Measurements from ENCODE around the gene LUC7L. TPM values are rescaled to one million over a fixed set of nuclear protein-coding genes. Genes with fewer than 3 reads are reported as not detected.

The LUC7L gene
- total and polyA plus RNA-seq, 2 of the 8 experiments (the other 6 are each of a cell fraction or from before 2014, with no cell fraction given): 49.7 to 129 TPM

- 55% methylated on average over 7 of the region's 8 CpGs; no CpG with 5 or more reads in 1 of the 2 experiments for WGBS, 2 experiments (ENCODE audit: extremely low coverage in 1 of 2, insufficient coverage in 1 of 2, insufficient read length in 1 of 2, insufficient replicate concordance in 2 of 2, low coverage in 1 of 2, low lambda C conversion rate in 2 of 2, missing lambda C conversion rate in 1 of 2)
- H3K56ac ChIP-seq (replicated peaks; ENCODE audit: insufficient read length, low read depth, low read length): no peak overlapping the region
- no peaks in the 10 kb centered on the region for H3K79me2 ChIP-seq (ENCODE audit: control insufficient read depth in 1 of 2, insufficient read depth in 2 of 2, low read length in 2 of 2)
- H3K4me2 ChIP-seq (ENCODE audit: insufficient read depth in 1 of 2, low read depth in 2 of 2, low read length in 2 of 2): no peak overlapping the region; a peak in 1 of 4 replicates
- H2BK5ac ChIP-seq (ENCODE audit: low read depth, low read length): no peak overlapping the region
- no peak overlapping the region; the same call in 1 of the 2 replicates for H4K8ac ChIP-seq (ENCODE audit: extremely low read depth, insufficient read depth, low read length)
- no peaks in the 10 kb centered on the region for H3K9me3 ChIP-seq (ENCODE audit: insufficient read depth in 2 of 2, low read depth in 1 of 2, low read length in 1 of 2)
- no peak overlapping the region for H3K14ac ChIP-seq (ENCODE audit: insufficient read length)
- no peak for DNase-seq (ENCODE audit: low read depth in 1 of 2, low spot score in 2 of 2)
- H3K23ac ChIP-seq (ENCODE audit: insufficient read length): no peak overlapping the region
- H2AFZ ChIP-seq (ENCODE audit: low read length): no peak overlapping the region
- no peaks in the 10 kb centered on the region for H3K36me3 ChIP-seq (ENCODE audit: control insufficient read depth in 2 of 4, insufficient read depth in 4 of 4, low read length in 3 of 4)
- POLR2A ChIA-PET (ENCODE audit: partially characterized antibody): no interaction called here
- H3K9ac ChIP-seq (replicated peaks in 1 of 4; ENCODE audit: extremely low read depth in 1 of 4, low read depth in 3 of 4, low read length in 3 of 4): no peak overlapping the region
- H3K4me3 ChIP-seq (ENCODE audit: extremely low read depth in 1 of 4, insufficient read depth in 2 of 4, low read depth in 3 of 4, low read length in 4 of 4): no peak overlapping the region
- peaks cover 0 to 6% (median 0%) of the 10 kb centered on the region in 4 experiments; a peak in 4 of 7 replicates for H3K4me1 ChIP-seq (replicated peaks in 1 of 4; ENCODE audit: control insufficient read depth in 3 of 4, insufficient read depth in 4 of 4, low read length in 3 of 4)
- peaks cover 8 to 17% of the 10 kb centered on the region in 2 experiments for H4K20me1 ChIP-seq (replicated peaks in 1 of 2; ENCODE audit: control insufficient read depth in 1 of 2, insufficient read depth in 2 of 2, low read length in 2 of 2)
- no peak overlapping the region for H3K4ac ChIP-seq (replicated peaks; ENCODE audit: insufficient read length, low read depth, low read length)
- FAIRE-seq: no peak
- no peak for TF ChIP-seq ATF3 (IDR thresholded peaks at IDR 0.05; ENCODE audit: insufficient read depth, low read depth, low read length)
- no peak for TF ChIP-seq BACH1 (IDR thresholded peaks at IDR 0.05; ENCODE audit: low read length)
- no peak for TF ChIP-seq KDM4A (IDR thresholded peaks at IDR 0.05; ENCODE audit: low read depth, low read length, severe bottlenecking)
- no peak overlapping the region for H3K18ac ChIP-seq (ENCODE audit: extremely low read depth, low read length)
- no peak overlapping the region for H2BK120ac ChIP-seq (replicated peaks; ENCODE audit: low read depth, low read length)
- no peak overlapping the region for H2AK5ac ChIP-seq (ENCODE audit: low read depth, low read length)
- H4K91ac ChIP-seq (replicated peaks; ENCODE audit: insufficient read length, low read length): no peak overlapping the region
- peaks cover under 1% of the 10 kb centered on the region; the same call in 1 of the 2 replicates for H3K23me2 ChIP-seq (ENCODE audit: low read depth, low read length)
- H3K27me3 ChIP-seq (replicated peaks in 1 of 4; ENCODE audit: control insufficient read depth in 3 of 4, extremely low read depth in 1 of 4, insufficient read depth in 3 of 4, low read length in 3 of 4): peaks cover 65 to 84% (median 77%) of the 10 kb centered on the region in 4 experiments
- no peak overlapping the region; the same call in 1 of the 2 replicates for H2BK15ac ChIP-seq (ENCODE audit: low read length)
- no peak overlapping the region for H2BK20ac ChIP-seq (ENCODE audit: low read length)
- no peak overlapping the region for H3K27ac ChIP-seq (ENCODE audit: low read depth, low read length)
- no peak overlapping the region for H4K5ac ChIP-seq (ENCODE audit: insufficient read length, low read depth, low read length)
- no peaks in the 10 kb centered on the region for H3K79me1 ChIP-seq (ENCODE audit: low read depth, low read length)
- H2BK12ac ChIP-seq (ENCODE audit: low read depth, low read length): peak overlapping the region; percentile 76; the same call in 1 of the 2 replicates
- CTCF ChIA-PET (ENCODE audit: partially characterized antibody): interaction anchor here (1.2 to 1.9 kb wide), 2 partner anchors 68 to 110 kb away, joined by 4 to 5 read pairs; no protein-coding TSS in a partner anchor
Measured at GRCh38 chr16:175011-175949, 54.0 kb downstream of the LUC7L start.
